Measurements from ENCODE around the gene TRIM45.

Gene TRIM45

GRCh38 chr1:117147341-117147831 lies 25.8 kb upstream of the TRIM45 start:
- H3K9me3 ChIP-seq (ENCODE audit: control insufficient read depth, insufficient read depth, low read depth, low read length): no peaks in the 10 kb centered on the region; the same call in 1 of the 2 replicates
- no peak overlapping the region for H3K27ac ChIP-seq (ENCODE audit: low read depth, low read length)
- no peak overlapping the region for H3K9ac ChIP-seq (ENCODE audit: low read length)
- no peaks in the 10 kb centered on the region for H3K27me3 ChIP-seq (ENCODE audit: control insufficient read depth, insufficient read depth, low read length)
- H3K36me3 ChIP-seq (ENCODE audit: control insufficient read depth, insufficient read depth, low read length): no peaks in the 10 kb centered on the region
- no peak overlapping the region for H3K4me3 ChIP-seq (ENCODE audit: low read depth, low read length)
- H3K4me1 ChIP-seq (ENCODE audit: control insufficient read depth, insufficient read depth, low read length): peaks cover 16% of the 10 kb centered on the region

- H3K27me3 ChIP-seq (ENCODE audit: control insufficient read depth, insufficient read depth, low read length): no peaks in the 10 kb centered on the region
- H3K27ac ChIP-seq (ENCODE audit: low read depth, low read length): no peak overlapping the region
Measured at GRCh38 chr1:117146575-117147340, 25.2 kb upstream of the TRIM45 start.

GRCh38 chr1:117146072-117146471 lies 24.5 kb upstream of the TRIM45 start:
- H3K9ac ChIP-seq (ENCODE audit: low read length): no peak overlapping the region
- no peaks in the 10 kb centered on the region for H3K27me3 ChIP-seq (ENCODE audit: control insufficient read depth, insufficient read depth, low read length)
- H3K36me3 ChIP-seq (ENCODE audit: control insufficient read depth, insufficient read depth, low read length): no peaks in the 10 kb centered on the region
- H3K27ac ChIP-seq (ENCODE audit: low read depth, low read length): no peak overlapping the region
- H3K4me1 ChIP-seq (ENCODE audit: control insufficient read depth, insufficient read depth, low read length): peaks cover 16% of the 10 kb centered on the region
- no peaks in the 10 kb centered on the region for H3K9me3 ChIP-seq (ENCODE audit: control insufficient read depth, insufficient read depth, low read depth, low read length)
- H3K4me3 ChIP-seq (ENCODE audit: low read depth, low read length): no peak overlapping the region

More at GRCh38 chr1:117146575-117147340, 25.2 kb upstream of the TRIM45 start:
- Histone ChIP-seq H3K4me3 (ENCODE audit: low read depth, low read length) (no peak overlapping the region), H3K4me1 (ENCODE audit: control insufficient read depth, insufficient read depth, low read length) (peaks cover 16% of the 10 kb centered on the region), H3K9ac (ENCODE audit: low read length) (no peak overlapping the region), H3K9me3 (ENCODE audit: control insufficient read depth, insufficient read depth, low read depth, low read length) (no peaks in the 10 kb centered on the region; the same call in 1 of the 2 replicates), H3K36me3 (ENCODE audit: control insufficient read depth, insufficient read depth, low read length) (no peaks in the 10 kb centered on the region)

GRCh38 chr1:117143871-117144270 lies 22.3 kb upstream of the TRIM45 start:
- Histone ChIP-seq H3K27me3 (ENCODE audit: control insufficient read depth, insufficient read depth, low read length) (no peaks in the 10 kb centered on the region), H3K9ac (ENCODE audit: low read length) (no peak overlapping the region), H3K27ac (ENCODE audit: low read depth, low read length) (no peak overlapping the region), H3K4me3 (ENCODE audit: low read depth, low read length) (no peak overlapping the region), H3K36me3 (ENCODE audit: control insufficient read depth, insufficient read depth, low read length) (no peaks in the 10 kb centered on the region), H3K9me3 (ENCODE audit: control insufficient read depth, insufficient read depth, low read depth, low read length) (no peaks in the 10 kb centered on the region), H3K4me1 (ENCODE audit: control insufficient read depth, insufficient read depth, low read length) (peaks cover 16% of the 10 kb centered on the region)

GRCh38 chr1:117143172-117143571 lies 21.6 kb upstream of the TRIM45 start:
- Histone ChIP-seq H3K27me3 (ENCODE audit: control insufficient read depth, insufficient read depth, low read length) (no peaks in the 10 kb centered on the region), H3K9ac (ENCODE audit: low read length) (no peak overlapping the region), H3K4me3 (ENCODE audit: low read depth, low read length) (no peak overlapping the region), H3K27ac (ENCODE audit: low read depth, low read length) (no peak overlapping the region), H3K4me1 (ENCODE audit: control insufficient read depth, insufficient read depth, low read length) (peaks cover 16% of the 10 kb centered on the region), H3K36me3 (ENCODE audit: control insufficient read depth, insufficient read depth, low read length) (no peaks in the 10 kb centered on the region), H3K9me3 (ENCODE audit: control insufficient read depth, insufficient read depth, low read depth, low read length) (no peaks in the 10 kb centered on the region)

DNA sequence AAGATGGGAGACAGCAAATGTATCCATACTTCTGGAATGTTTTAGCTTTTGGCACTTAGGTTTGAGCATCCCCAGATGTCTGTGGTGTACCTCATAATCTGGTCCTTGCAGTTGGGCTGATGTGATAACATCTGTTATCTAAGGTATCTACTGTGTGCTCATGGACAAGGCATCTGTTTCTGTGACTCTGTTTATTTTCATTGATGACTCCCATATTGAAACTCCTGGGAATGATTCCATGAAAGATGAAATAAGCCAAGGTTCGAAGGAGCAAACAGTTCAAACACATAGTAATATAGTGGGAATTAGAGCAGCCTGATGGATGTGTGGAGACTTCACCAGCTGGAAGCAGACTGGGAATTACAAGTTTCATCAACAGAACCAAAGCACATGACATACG lies 20.7 kb upstream of the TRIM45 start:
- H3K4me1 ChIP-seq (ENCODE audit: control insufficient read depth, insufficient read depth, low read length): peaks cover 14% of the 10 kb centered on the region
- H3K36me3 ChIP-seq (ENCODE audit: control insufficient read depth, insufficient read depth, low read length): no peaks in the 10 kb centered on the region
- no peak overlapping the region for H3K4me3 ChIP-seq (ENCODE audit: low read depth, low read length)
- H3K9ac ChIP-seq (ENCODE audit: low read length): no peak overlapping the region
- no peak overlapping the region for H3K27ac ChIP-seq (ENCODE audit: low read depth, low read length)
- no peaks in the 10 kb centered on the region for H3K27me3 ChIP-seq (ENCODE audit: control insufficient read depth, insufficient read depth, low read length)
- H3K9me3 ChIP-seq (ENCODE audit: control insufficient read depth, insufficient read depth, low read depth, low read length): no peaks in the 10 kb centered on the region

DNA sequence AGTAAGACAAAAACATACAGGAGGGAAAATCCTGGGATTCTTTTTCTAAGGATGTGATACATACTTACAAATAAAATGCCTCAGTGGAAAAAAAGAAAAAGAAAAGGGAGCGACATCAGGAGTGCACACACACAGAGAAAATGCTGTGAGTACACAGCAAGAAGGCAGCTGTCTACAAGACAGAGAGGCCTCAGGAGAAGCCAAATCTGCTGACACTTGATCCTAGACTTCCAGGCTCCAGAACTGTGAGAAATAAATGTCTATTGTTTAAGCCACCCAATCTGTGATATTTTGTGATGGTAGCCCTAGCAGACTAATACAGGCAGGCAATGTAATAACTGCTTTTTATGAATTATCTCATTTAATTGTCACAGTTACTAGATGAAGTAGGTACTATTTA lies 17.0 kb upstream of the TRIM45 start:
- no peaks in the 10 kb centered on the region for H3K9me3 ChIP-seq (ENCODE audit: control insufficient read depth, insufficient read depth, low read depth, low read length)
- no peaks in the 10 kb centered on the region for H3K36me3 ChIP-seq (ENCODE audit: control insufficient read depth, insufficient read depth, low read length)
- no peak overlapping the region for H3K27ac ChIP-seq (ENCODE audit: low read depth, low read length)
- H3K27me3 ChIP-seq (ENCODE audit: control insufficient read depth, insufficient read depth, low read length): no peaks in the 10 kb centered on the region
- peaks cover 27% of the 10 kb centered on the region for H3K4me1 ChIP-seq (ENCODE audit: control insufficient read depth, insufficient read depth, low read length)
- H3K4me3 ChIP-seq (ENCODE audit: low read depth, low read length): no peak overlapping the region
- no peak overlapping the region for H3K9ac ChIP-seq (ENCODE audit: low read length)

GRCh38 chr1:117138106-117138505 lies 16.6 kb upstream of the TRIM45 start:
- Histone ChIP-seq H3K27ac (ENCODE audit: low read depth, low read length) (no peak overlapping the region), H3K27me3 (ENCODE audit: control insufficient read depth, insufficient read depth, low read length) (no peaks in the 10 kb centered on the region), H3K9me3 (ENCODE audit: control insufficient read depth, insufficient read depth, low read depth, low read length) (no peaks in the 10 kb centered on the region), H3K9ac (ENCODE audit: low read length) (no peak overlapping the region), H3K4me1 (ENCODE audit: control insufficient read depth, insufficient read depth, low read length) (peaks cover 27% of the 10 kb centered on the region), H3K4me3 (ENCODE audit: low read depth, low read length) (no peak overlapping the region), H3K36me3 (ENCODE audit: control insufficient read depth, insufficient read depth, low read length) (no peaks in the 10 kb centered on the region)

DNA sequence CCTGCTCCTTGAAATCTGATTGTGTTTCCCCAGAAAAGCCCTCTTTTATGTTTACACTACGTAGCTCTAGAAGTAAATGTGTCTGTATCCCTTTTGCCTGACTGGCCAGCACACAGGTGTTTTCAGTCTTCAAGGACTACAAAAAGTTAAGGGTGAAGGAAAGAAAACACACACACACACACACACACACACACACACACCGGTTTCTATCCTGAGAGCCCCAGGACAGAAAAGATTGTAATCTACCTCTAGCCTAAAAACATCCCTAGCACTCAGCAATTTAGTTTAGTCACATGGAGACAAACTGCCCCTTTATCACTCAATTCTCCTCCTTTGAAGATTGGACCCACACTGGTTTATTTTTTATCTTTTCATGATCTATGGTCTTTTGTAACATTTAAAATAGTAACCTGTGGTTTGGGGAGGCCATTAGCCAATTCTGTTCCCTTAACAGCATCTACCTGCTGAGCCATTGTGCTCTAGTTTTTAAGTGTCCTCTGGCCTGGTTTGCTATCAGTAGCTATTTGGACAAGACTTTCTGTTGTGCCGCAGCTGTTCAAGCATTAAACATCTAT lies 15.8 kb upstream of the TRIM45 start:
- no peak overlapping the region for H3K9ac ChIP-seq (ENCODE audit: low read length)
- H3K27ac ChIP-seq (ENCODE audit: low read depth, low read length): no peak overlapping the region
- peaks cover 27% of the 10 kb centered on the region for H3K4me1 ChIP-seq (ENCODE audit: control insufficient read depth, insufficient read depth, low read length)
- H3K36me3 ChIP-seq (ENCODE audit: control insufficient read depth, insufficient read depth, low read length): no peaks in the 10 kb centered on the region
- H3K4me3 ChIP-seq (ENCODE audit: low read depth, low read length): no peak overlapping the region
- H3K27me3 ChIP-seq (ENCODE audit: control insufficient read depth, insufficient read depth, low read length): no peaks in the 10 kb centered on the region
- no peaks in the 10 kb centered on the region for H3K9me3 ChIP-seq (ENCODE audit: control insufficient read depth, insufficient read depth, low read depth, low read length)

- Histone ChIP-seq H3K27ac (ENCODE audit: low read depth, low read length) (no peak overlapping the region), H3K4me3 (ENCODE audit: low read depth, low read length) (no peak overlapping the region), H3K36me3 (ENCODE audit: control insufficient read depth, insufficient read depth, low read length) (no peaks in the 10 kb centered on the region), H3K4me1 (ENCODE audit: control insufficient read depth, insufficient read depth, low read length) (peaks cover 27% of the 10 kb centered on the region), H3K9ac (ENCODE audit: low read length) (no peak overlapping the region), H3K27me3 (ENCODE audit: control insufficient read depth, insufficient read depth, low read length) (no peaks in the 10 kb centered on the region), H3K9me3 (ENCODE audit: control insufficient read depth, insufficient read depth, low read depth, low read length) (no peaks in the 10 kb centered on the region)
Measured at GRCh38 chr1:117136749-117137148, 15.2 kb upstream of the TRIM45 start.

- H3K36me3 ChIP-seq (ENCODE audit: control insufficient read depth, insufficient read depth, low read length): no peaks in the 10 kb centered on the region
- H3K4me1 ChIP-seq (ENCODE audit: control insufficient read depth, insufficient read depth, low read length): peaks cover 27% of the 10 kb centered on the region
- H3K27me3 ChIP-seq (ENCODE audit: control insufficient read depth, insufficient read depth, low read length): no peaks in the 10 kb centered on the region
- no peak overlapping the region for H3K9ac ChIP-seq (ENCODE audit: low read length)
- H3K9me3 ChIP-seq (ENCODE audit: control insufficient read depth, insufficient read depth, low read depth, low read length): no peaks in the 10 kb centered on the region
- no peak overlapping the region for H3K27ac ChIP-seq (ENCODE audit: low read depth, low read length)
- H3K4me3 ChIP-seq (ENCODE audit: low read depth, low read length): no peak overlapping the region
Measured at GRCh38 chr1:117135329-117135728, 13.8 kb upstream of the TRIM45 start.

Measured in HUES6 (cell line).